OCI-LY7 (cell line): ENCODE results near the gene CHGA.

Experiments
- EZH2phosphoT487 ChIP-seq: fragments of 200-600 bp; sonication (generic); IDR thresholded peaks from 2 replicates; pipeline ENCODE4 v1.6.1; 2018; ENCODE audit warnings: low read depth, borderline replicate concordance, mild to moderate bottlenecking, mixed run types, antibody characterized with exemption, low read length, moderate library complexity, mixed read lengths
- TF ChIP-seq, protein P1 (sequence below): fragments of 200-600 bp; sonication (generic); conservative IDR thresholded peaks from 2 replicates; pipeline ENCODE4 v1.5.1; 2014; ENCODE audit warnings: mild to moderate bottlenecking, antibody characterized with exemption, low read length, moderate library complexity, mixed read lengths

DNA sequence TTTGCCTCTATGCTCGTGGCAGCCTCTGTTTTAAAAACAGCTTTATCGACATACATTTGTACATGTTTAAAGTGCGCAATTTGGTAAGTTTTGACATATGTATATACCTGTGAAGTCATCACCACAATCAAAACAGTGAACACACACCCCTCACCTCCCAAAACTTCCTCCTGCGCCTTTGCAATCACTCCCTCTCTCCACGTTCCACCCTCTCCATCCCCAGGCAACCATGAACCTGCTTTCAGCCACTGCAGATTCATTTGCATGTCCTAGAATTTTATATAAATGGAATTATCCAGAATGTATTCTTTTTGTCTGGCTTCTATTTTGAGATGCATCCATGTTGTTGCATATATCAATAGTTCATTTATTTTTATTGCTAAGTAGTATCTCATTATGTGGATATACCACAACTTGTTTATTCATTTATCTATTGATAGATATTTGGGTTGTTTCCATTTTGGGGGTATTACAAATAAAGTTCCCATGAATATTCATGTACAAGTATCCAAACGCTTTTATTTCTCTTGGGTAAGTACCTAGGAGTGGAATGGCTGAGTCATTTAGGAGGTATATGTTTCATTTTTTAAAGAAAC, 15.5 kb upstream of the CHGA start:
- TF ChIP-seq, protein P1, sequence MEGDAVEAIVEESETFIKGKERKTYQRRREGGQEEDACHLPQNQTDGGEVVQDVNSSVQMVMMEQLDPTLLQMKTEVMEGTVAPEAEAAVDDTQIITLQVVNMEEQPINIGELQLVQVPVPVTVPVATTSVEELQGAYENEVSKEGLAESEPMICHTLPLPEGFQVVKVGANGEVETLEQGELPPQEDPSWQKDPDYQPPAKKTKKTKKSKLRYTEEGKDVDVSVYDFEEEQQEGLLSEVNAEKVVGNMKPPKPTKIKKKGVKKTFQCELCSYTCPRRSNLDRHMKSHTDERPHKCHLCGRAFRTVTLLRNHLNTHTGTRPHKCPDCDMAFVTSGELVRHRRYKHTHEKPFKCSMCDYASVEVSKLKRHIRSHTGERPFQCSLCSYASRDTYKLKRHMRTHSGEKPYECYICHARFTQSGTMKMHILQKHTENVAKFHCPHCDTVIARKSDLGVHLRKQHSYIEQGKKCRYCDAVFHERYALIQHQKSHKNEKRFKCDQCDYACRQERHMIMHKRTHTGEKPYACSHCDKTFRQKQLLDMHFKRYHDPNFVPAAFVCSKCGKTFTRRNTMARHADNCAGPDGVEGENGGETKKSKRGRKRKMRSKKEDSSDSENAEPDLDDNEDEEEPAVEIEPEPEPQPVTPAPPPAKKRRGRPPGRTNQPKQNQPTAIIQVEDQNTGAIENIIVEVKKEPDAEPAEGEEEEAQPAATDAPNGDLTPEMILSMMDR = no peak
- TF ChIP-seq EZH2phosphoT487 = no peak
